BLaER1 treated with 17β-estradiol and CSF1 and Interleukin-3, amounts not matched to agents 10 nM and 100 nM (cell line): ENCODE data around the gene IQSEC3.
A peak's percentile ranks its signal among the peaks of the same experiment; 100 is the strongest.

Experiments
- H3K27ac ChIP-seq, 11 experiments: shearing (Covaris generic); formaldehyde crosslinking; 2 replicates each; pipeline ENCODE4 v1.8.1; 2022
- H3K27me3 ChIP-seq, 11 experiments: shearing (Covaris generic); formaldehyde crosslinking; 2 replicates each; pipeline ENCODE4 v1.8.1; 2022
- H3K36me3 ChIP-seq, 11 experiments: shearing (Covaris generic); formaldehyde crosslinking; 2 replicates each; pipeline ENCODE4 v1.8.1; 2022
- H3K4me1 ChIP-seq, 10 experiments: shearing (Covaris generic); formaldehyde crosslinking; 2 replicates each; pipeline ENCODE4 v1.8.1; 2022
- H3K4me2 ChIP-seq, 11 experiments: shearing (Covaris generic); formaldehyde crosslinking; 2 replicates each; pipeline ENCODE4 v1.8.1; 2022
- H3K4me3 ChIP-seq, 10 experiments: shearing (Covaris generic); formaldehyde crosslinking; 2 replicates each; pipeline ENCODE4 v1.8.1; 2022
- H3K9ac ChIP-seq, 11 experiments: shearing (Covaris generic); formaldehyde crosslinking; 2 replicates each; pipeline ENCODE4 v1.8.1; 2022
- H3K9me3 ChIP-seq, 11 experiments: shearing (Covaris generic); formaldehyde crosslinking; replicated peaks in 1 of 11; 2 replicates each; pipeline ENCODE4 v1.8.1; 2022
- H4K20me1 ChIP-seq, 11 experiments: shearing (Covaris generic); formaldehyde crosslinking; 2 replicates each; pipeline ENCODE4 v1.8.1; 2022
- Cebpa-rat ChIP-seq, 11 experiments: shearing (Covaris generic); IDR thresholded peaks; 2 replicates each; pipeline ENCODE4 v1.8.1; 2022

The IQSEC3 gene

GRCh38 chr12:171743-172676 is 105.4 kb downstream of the IQSEC3 start:
- H3K27me3 ChIP-seq: no peaks in the 10 kb centered on the region
- H3K36me3 ChIP-seq: no peaks in the 10 kb centered on the region
- H4K20me1 ChIP-seq: no peaks in the 10 kb centered on the region; a peak in 1 of 22 replicates
- TF ChIP-seq Cebpa-rat (IDR thresholded peaks at IDR 0.05): no peak
- peaks cover 56 to 68% (median 65%) of the 10 kb centered on the region in 10 experiments for H3K4me1 ChIP-seq
- H3K27ac ChIP-seq: 0 out of 22 replicates have a peak overlapping the region, but pooled peaks of 1 of the 11 experiments have one; percentile 10
- H3K4me2 ChIP-seq: peak overlapping the region; percentile 47 to 79 (median 65); a peak in 21 of 22 replicates
- H3K4me3 ChIP-seq: no peak overlapping the region
- H3K9me3 ChIP-seq: no peaks in the 10 kb centered on the region
- no peak overlapping the region; a peak in 1 of 22 replicates for H3K9ac ChIP-seq

- Histone ChIP-seq H4K20me1 (no peaks in the 10 kb centered on the region; a peak in 1 of 22 replicates), H3K9ac (peak overlapping the region in 1 of 11 experiments; percentile 18; a peak in 1 of 22 replicates), H3K27me3 (no peaks in the 10 kb centered on the region), H3K36me3 (no peaks in the 10 kb centered on the region), H3K9me3 (no peaks in the 10 kb centered on the region), H3K4me1 (peaks cover 56 to 68% (median 62%) of the 10 kb centered on the region in 10 experiments), H3K4me3 (no peak overlapping the region), H3K4me2 (peak overlapping the region; percentile 47 to 79 (median 65)), H3K27ac (0 out of 22 replicates have a peak overlapping the region, but pooled peaks of 1 of the 11 experiments have one; percentile 10)
- TF ChIP-seq Cebpa-rat (IDR thresholded peaks at IDR 0.05): no peak
These were observed 106.2 kb downstream of the IQSEC3 start for GRCh38 chr12:172732-173161.

- peaks cover 45 to 57% (median 48%) of the 10 kb centered on the region in 10 experiments for H3K4me1 ChIP-seq
These were observed 107.6 kb downstream of the IQSEC3 start for GRCh38 chr12:174124-174523.

GRCh38 chr12:174596-174995 is 108.0 kb downstream of the IQSEC3 start:
- TF ChIP-seq Cebpa-rat (IDR thresholded peaks at IDR 0.05): no peak
- H3K9ac ChIP-seq: no peak overlapping the region
- no peaks in the 10 kb centered on the region for H3K27me3 ChIP-seq
- H3K4me1 ChIP-seq: peaks cover 42 to 52% (median 45%) of the 10 kb centered on the region in 10 experiments
- H4K20me1 ChIP-seq: no peaks in the 10 kb centered on the region; a peak in 2 of 22 replicates
- no peak overlapping the region for H3K4me3 ChIP-seq
- H3K9me3 ChIP-seq: no peaks in the 10 kb centered on the region
- no peaks in the 10 kb centered on the region for H3K36me3 ChIP-seq
- no peak overlapping the region for H3K4me2 ChIP-seq
- no peak overlapping the region for H3K27ac ChIP-seq

More at GRCh38 chr12:174124-174523, 107.6 kb downstream of the IQSEC3 start:
- TF ChIP-seq Cebpa-rat (IDR thresholded peaks at IDR 0.05): no peak
- Histone ChIP-seq H4K20me1 (no peaks in the 10 kb centered on the region; a peak in 1 of 22 replicates), H3K9ac (no peak overlapping the region), H3K4me3 (no peak overlapping the region), H3K27me3 (no peaks in the 10 kb centered on the region), H3K27ac (no peak overlapping the region), H3K36me3 (no peaks in the 10 kb centered on the region), H3K4me2 (peak overlapping the region in 6 of 11 experiments; percentile 57 to 73 (median 66); a peak in 10 of 22 replicates), H3K9me3 (no peaks in the 10 kb centered on the region)

- no peak overlapping the region for H3K4me3 ChIP-seq
- no peaks in the 10 kb centered on the region for H3K27me3 ChIP-seq
- H3K27ac ChIP-seq: no peak overlapping the region
- H3K36me3 ChIP-seq: no peaks in the 10 kb centered on the region
- H3K9me3 ChIP-seq: no peaks in the 10 kb centered on the region
- no peak overlapping the region for H3K9ac ChIP-seq
- TF ChIP-seq Cebpa-rat (IDR thresholded peaks at IDR 0.05): no peak
- H3K4me2 ChIP-seq: no peak overlapping the region
- no peaks in the 10 kb centered on the region; a peak in 2 of 22 replicates for H4K20me1 ChIP-seq
- H3K4me1 ChIP-seq: peaks cover 40 to 54% (median 45%) of the 10 kb centered on the region in 10 experiments
These were observed 108.7 kb downstream of the IQSEC3 start for GRCh38 chr12:175250-175649.

- H3K4me1 ChIP-seq: peaks cover 45 to 59% (median 50%) of the 10 kb centered on the region in 10 experiments
- no peak overlapping the region for H3K9ac ChIP-seq
- no peaks in the 10 kb centered on the region for H3K36me3 ChIP-seq
- no peak for TF ChIP-seq Cebpa-rat (IDR thresholded peaks at IDR 0.05)
- no peak overlapping the region for H3K4me3 ChIP-seq
- no peaks in the 10 kb centered on the region for H3K27me3 ChIP-seq
- H3K4me2 ChIP-seq: peak overlapping the region in 10 of 11 experiments; percentile 44 to 79 (median 68); a peak in 19 of 22 replicates
- H4K20me1 ChIP-seq: no peaks in the 10 kb centered on the region; a peak in 2 of 22 replicates
- no peaks in the 10 kb centered on the region for H3K9me3 ChIP-seq
- no peak overlapping the region for H3K27ac ChIP-seq
These were observed 109.2 kb downstream of the IQSEC3 start for GRCh38 chr12:175759-176158.

GRCh38 chr12:176321-177181 is 110.0 kb downstream of the IQSEC3 start:
- H3K4me1 ChIP-seq: peaks cover 48 to 62% (median 53%) of the 10 kb centered on the region in 10 experiments
- H3K27ac ChIP-seq: peak overlapping the region in 3 of 11 experiments; percentile 14 to 29 (median 22); a peak in 4 of 22 replicates
- H4K20me1 ChIP-seq: no peaks in the 10 kb centered on the region; a peak in 2 of 22 replicates
- H3K4me3 ChIP-seq: no peak overlapping the region
- no peak for TF ChIP-seq Cebpa-rat (IDR thresholded peaks at IDR 0.05)
- H3K27me3 ChIP-seq: no peaks in the 10 kb centered on the region
- no peaks in the 10 kb centered on the region for H3K9me3 ChIP-seq
- H3K4me2 ChIP-seq: peak overlapping the region; percentile 44 to 79 (median 67)
- peak overlapping the region in 1 of 11 experiments; percentile 15; a peak in 3 of 22 replicates for H3K9ac ChIP-seq
- no peaks in the 10 kb centered on the region for H3K36me3 ChIP-seq

- peak overlapping the region in 6 of 11 experiments; percentile 66 to 79 (median 73); a peak in 13 of 22 replicates for H3K4me2 ChIP-seq
- no peaks in the 10 kb centered on the region for H3K36me3 ChIP-seq
- peak overlapping the region in 1 of 11 experiments; percentile 15; a peak in 1 of 22 replicates for H3K9ac ChIP-seq
- no peak for TF ChIP-seq Cebpa-rat (IDR thresholded peaks at IDR 0.05)
- H3K4me3 ChIP-seq: no peak overlapping the region
- H3K4me1 ChIP-seq: peaks cover 45 to 62% (median 52%) of the 10 kb centered on the region in 10 experiments
- no peaks in the 10 kb centered on the region for H3K9me3 ChIP-seq
- no peaks in the 10 kb centered on the region for H3K27me3 ChIP-seq
- peak overlapping the region in 3 of 11 experiments; percentile 14 to 26 (median 22); a peak in 4 of 22 replicates for H3K27ac ChIP-seq
- no peaks in the 10 kb centered on the region; a peak in 2 of 22 replicates for H4K20me1 ChIP-seq
These were observed 110.9 kb downstream of the IQSEC3 start for GRCh38 chr12:177336-177979.
